GM23248 (cell line): Measurements from ENCODE around the gene HK1. TPM values are rescaled to one million over a fixed set of nuclear protein-coding genes. Genes with fewer than 3 reads are reported as not detected.

Experiments used
- DNase-seq: peaks from one replicate; pipeline ENCODE4 v3.0.0-alpha.2; 2015
- H2AFZ ChIP-seq: fragments of 200-600 bp; sonication (generic); 2 replicates; pipeline ENCODE4 v1.6.1; 2016; ENCODE audit warnings: antibody characterized with exemption
- H3F3A ChIP-seq: fragments of 200-600 bp; sonication (generic); 2 replicates; pipeline ENCODE4 v1.6.1; 2016; ENCODE audit warnings: mild to moderate bottlenecking, antibody characterized with exemption, mixed run types; ENCODE audit not compliant: insufficient read depth
- H3K27ac ChIP-seq: fragments of 200-600 bp; sonication (generic); 2 replicates; pipeline ENCODE4 v1.5.1; 2016; ENCODE audit warnings: mild to moderate bottlenecking
- H3K27me3 ChIP-seq: fragments of 200-600 bp; sonication (generic); replicated peaks from 2 replicates; pipeline ENCODE4 v1.6.1; 2016; ENCODE audit warnings: mild to moderate bottlenecking; ENCODE audit not compliant: insufficient read depth
- H3K36me3 ChIP-seq: fragments of 200-600 bp; sonication (generic); 2 replicates; pipeline ENCODE4 v1.6.1; 2016; ENCODE audit warnings: low read depth, mild to moderate bottlenecking
- H3K4me1 ChIP-seq: fragments of 200-600 bp; sonication (generic); 2 replicates; pipeline ENCODE4 v1.6.1; 2016; ENCODE audit warnings: mild to moderate bottlenecking; ENCODE audit not compliant: insufficient read depth
- H3K4me2 ChIP-seq: fragments of 200-600 bp; sonication (generic); one replicate; pipeline ENCODE4 v1.6.1; 2016; ENCODE audit warnings: mild to moderate bottlenecking; ENCODE audit not compliant: unreplicated experiment
- H3K4me3 ChIP-seq: fragments of 200-600 bp; sonication (generic); 2 replicates; pipeline ENCODE4 v1.5.1; 2016; ENCODE audit warnings: mild to moderate bottlenecking
- H3K79me2 ChIP-seq: fragments of 200-600 bp; sonication (generic); 2 replicates; pipeline ENCODE4 v1.6.1; 2016; ENCODE audit warnings: mild to moderate bottlenecking; ENCODE audit not compliant: insufficient read depth
- H3K9ac ChIP-seq: fragments of 200-600 bp; sonication (generic); 2 replicates; pipeline ENCODE4 v1.6.1; 2016; ENCODE audit warnings: mild to moderate bottlenecking
- H3K9me2 ChIP-seq: fragments of 200-600 bp; sonication (generic); 2 replicates; pipeline ENCODE4 v1.6.1; 2016; ENCODE audit warnings: mixed run types, mild to moderate bottlenecking, moderate library complexity; ENCODE audit not compliant: insufficient read depth
- H3K9me3 ChIP-seq: fragments of 200-600 bp; sonication (generic); one replicate; pipeline ENCODE4 v1.6.1; 2017; ENCODE audit warnings: low read depth
- H4K20me1 ChIP-seq: fragments of 200-600 bp; sonication (generic); 2 replicates; pipeline ENCODE4 v1.6.0; 2016; ENCODE audit not compliant: insufficient read depth
- EZH2 ChIP-seq: fragments of 200-600 bp; sonication (generic); IDR thresholded peaks from 2 replicates; pipeline ENCODE4 v1.6.1; 2018; ENCODE audit warnings: antibody characterized with exemption, mild to moderate bottlenecking; ENCODE audit not compliant: insufficient read depth, poor library complexity, severe bottlenecking
- EZH2phosphoT487 ChIP-seq: fragments of 200-600 bp; sonication (generic); IDR thresholded peaks from 2 replicates; pipeline ENCODE4 v1.6.1; 2018; ENCODE audit warnings: antibody characterized with exemption, moderate library complexity, mild to moderate bottlenecking, low read depth; ENCODE audit not compliant: insufficient read depth
- WGBS, 2 experiments: methylation state at CpG; one replicate each; pipeline ENCODE4 v1.1.6; 2015 to 2017; ENCODE audit warnings: low lambda C conversion rate in 2 of 2, low coverage in 1 of 2; ENCODE audit errors: missing lambda C conversion rate in 2 of 2; 5-methylcytosine and 5-hydroxymethylcytosine counted together
- in situ Hi-C: fragments of 300-500 bp; cut with MboI; formaldehyde crosslinking; loops from 2 replicates; pipeline ENCODE4 v1.15.0; 2020
- polyA plus RNA-seq: library from polyadenylated mRNA; unstranded; fragments of >200 nt; fragmentation: Nextera tagmentation; extraction: Ambion mirVana; gene quantifications from 2 replicates; pipeline ENCODE4 v1.2.1, GENCODE V29; 2016
- total RNA-seq: library from RNA; depleted of rRNA; stranded (reverse); fragments of >200 nt; shearing (Covaris generic); gene quantifications from 2 replicates; pipeline ENCODE4 v1.2.3, GENCODE V29; 2014

Gene HK1
- total and polyA plus RNA-seq, 2 experiments from 2014 or later, result 96.6 to 134 TPM

- Histone ChIP-seq H3K27ac (no peak overlapping the region), H4K20me1 (no peaks in the 10 kb centered on the region), H3K4me2 (no peak overlapping the region), H3K27me3 (no peaks in the 10 kb centered on the region), H3K9ac (no peak overlapping the region), H3K4me1 (peaks cover 7% of the 10 kb centered on the region), H3K79me2 (0 out of 2 replicates have a peak, but pooled peaks cover 8% of the 10 kb centered on the region), H3F3A (peaks cover 4% of the 10 kb centered on the region; the same call in 1 of the 2 replicates), H3K36me3 (peaks cover 27% of the 10 kb centered on the region), H2AFZ (no peak overlapping the region), H3K9me2 (no peaks in the 10 kb centered on the region), H3K9me3 (no peaks in the 10 kb centered on the region), H3K4me3 (no peak overlapping the region)
- no peak for TF ChIP-seq EZH2
- WGBS, 2 experiments, result 90 to 96% methylated on average over 6 of the region's 6 CpGs
- DNase-seq, result no peak
- in situ Hi-C loops, result loop anchor here (5.0 kb wide), 1 partner anchor 159 kb away; no protein-coding TSS in a partner anchor
Observed at GRCh38 chr10:69391158-69391557, 112.9 kb downstream of the HK1 start.

- no peak overlapping the region for H3K27ac ChIP-seq
- in situ Hi-C loops, result loop anchor here (5.0 kb wide), 1 partner anchor 160 kb away; no protein-coding TSS in a partner anchor
- H3K79me2 ChIP-seq, result 0 out of 2 replicates have a peak, but pooled peaks cover 10% of the 10 kb centered on the region
- H3K9ac ChIP-seq, result no peak overlapping the region
- peaks cover 7% of the 10 kb centered on the region for H3F3A ChIP-seq
- no peaks in the 10 kb centered on the region for H3K9me3 ChIP-seq
- H3K36me3 ChIP-seq, result peaks cover 35% of the 10 kb centered on the region
- TF ChIP-seq EZH2phosphoT487 (no peak), EZH2 (no peak)
- H3K9me2 ChIP-seq, result no peaks in the 10 kb centered on the region
- no peaks in the 10 kb centered on the region for H4K20me1 ChIP-seq
- H3K27me3 ChIP-seq, result no peaks in the 10 kb centered on the region
- H3K4me3 ChIP-seq, result no peak overlapping the region
- no peak overlapping the region for H2AFZ ChIP-seq
- DNase-seq, result peak; percentile 91
- H3K4me1 ChIP-seq, result peaks cover 7% of the 10 kb centered on the region
- 17 to 23% methylated on average over 5 to 7 of the region's 7 CpGs for WGBS, 2 experiments
- no peak overlapping the region for H3K4me2 ChIP-seq
Observed at GRCh38 chr10:69392481-69393000, 114.2 kb downstream of the HK1 start.

- H3K79me2 ChIP-seq, result 0 out of 2 replicates have a peak, but pooled peaks cover 10% of the 10 kb centered on the region
- peaks cover 9% of the 10 kb centered on the region for H3F3A ChIP-seq
- DNase-seq, result peak; percentile 30
- H3K4me3 ChIP-seq, result no peak overlapping the region
- no peaks in the 10 kb centered on the region for H3K9me2 ChIP-seq
- no peaks in the 10 kb centered on the region for H4K20me1 ChIP-seq
- peaks cover 27% of the 10 kb centered on the region; the same call in 1 of the 2 replicates for H3K36me3 ChIP-seq
- H3K4me2 ChIP-seq, result no peak overlapping the region
- no peaks in the 10 kb centered on the region for H3K9me3 ChIP-seq
- in situ Hi-C loops, result loop anchor here (5.0 kb wide), 1 partner anchor 162 kb away; no protein-coding TSS in a partner anchor
- no peak overlapping the region for H2AFZ ChIP-seq
- WGBS, 2 experiments, result 38 to 72% methylated on average over 1 of the region's 1 CpG
- no peak overlapping the region for H3K27ac ChIP-seq
- peaks cover 7% of the 10 kb centered on the region for H3K4me1 ChIP-seq
- H3K9ac ChIP-seq, result no peak overlapping the region; the same call in 1 of the 2 replicates
- no peaks in the 10 kb centered on the region for H3K27me3 ChIP-seq
- TF ChIP-seq EZH2phosphoT487 (no peak), EZH2 (no peak)
Observed at GRCh38 chr10:69394020-69394419, 115.7 kb downstream of the HK1 start.

- H3K27ac ChIP-seq, result no peak overlapping the region
- H3F3A ChIP-seq, result peaks cover 14% of the 10 kb centered on the region
- H3K4me3 ChIP-seq, result no peak overlapping the region
- H3K4me1 ChIP-seq, result peaks cover 8% of the 10 kb centered on the region
- H3K9ac ChIP-seq, result no peak overlapping the region
- H3K36me3 ChIP-seq, result peaks cover 29% of the 10 kb centered on the region; the same call in 1 of the 2 replicates
- no peaks in the 10 kb centered on the region for H3K27me3 ChIP-seq
- DNase-seq, result peak; percentile 39
- no peaks in the 10 kb centered on the region for H3K9me3 ChIP-seq
- no peak overlapping the region for H3K4me2 ChIP-seq
- 73 to 76% methylated on average over 1 of the region's 1 CpG for WGBS, 2 experiments
- H2AFZ ChIP-seq, result no peak overlapping the region
- in situ Hi-C loops, result no loop called here
- H3K9me2 ChIP-seq, result no peaks in the 10 kb centered on the region
- H3K79me2 ChIP-seq, result 0 out of 2 replicates have a peak, but pooled peaks cover 10% of the 10 kb centered on the region
- TF ChIP-seq EZH2phosphoT487, result no peak
- TF ChIP-seq EZH2, result no peak
- no peaks in the 10 kb centered on the region for H4K20me1 ChIP-seq
Observed at GRCh38 chr10:69397972-69398371, 119.7 kb downstream of the HK1 start.
